ENCODE data around the gene ZP1. TPM values are rescaled to one million over a fixed set of nuclear protein-coding genes. Genes with fewer than 3 reads are reported as not detected.
A peak's percentile ranks its signal among the peaks of the same experiment; 100 is the strongest.

ZP1 gene
- polyA plus RNA-seq, 4 donors = 0.33 to 2.7 TPM; not detected in 2

GRCh38 chr11:60918939-60919265 lies 51.6 kb downstream of the ZP1 start:
- no peak for DNase-seq
- no peaks in the 10 kb centered on the region for H3K27me3 ChIP-seq (ENCODE audit: control insufficient read depth in 3 of 3, insufficient read depth in 3 of 3, low read length in 3 of 3)
- H3K4me3 ChIP-seq (ENCODE audit: low read depth in 1 of 3, low read length in 3 of 3) = no peak overlapping the region
- no peak for FAIRE-seq
- no peak overlapping the region for H3K27ac ChIP-seq (ENCODE audit: low read depth in 1 of 3, low read length in 2 of 3)
- 54 to 63% (median 58%) methylated on average over 2 of the region's 2 CpGs for WGBS, 3 donors
- H3K9me3 ChIP-seq (ENCODE audit: control insufficient read depth in 2 of 2, insufficient read depth in 1 of 2, low read depth in 1 of 2, low read length in 1 of 2) = no peaks in the 10 kb centered on the region
- H3K4me1 ChIP-seq (ENCODE audit: control insufficient read depth in 3 of 3, insufficient read depth in 2 of 3, low read depth in 1 of 3, low read length in 2 of 3) = peaks cover 7 to 9% (median 9%) of the 10 kb centered on the region in 3 donors
- H3K36me3 ChIP-seq (ENCODE audit: control insufficient read depth in 3 of 3, insufficient read depth in 2 of 3, low read depth in 1 of 3, low read length in 3 of 3) = peaks cover 11 to 46% (median 14%) of the 10 kb centered on the region in 3 donors

GRCh38 chr11:60919320-60919719 lies 52.0 kb downstream of the ZP1 start:
- Histone ChIP-seq H3K4me3 (ENCODE audit: low read depth in 1 of 3, low read length in 3 of 3) (no peak overlapping the region), H3K4me1 (ENCODE audit: control insufficient read depth in 3 of 3, insufficient read depth in 2 of 3, low read depth in 1 of 3, low read length in 2 of 3) (peaks cover 8 to 12% (median 9%) of the 10 kb centered on the region in 3 donors)
- FAIRE-seq = no peak

GRCh38 chr11:60919956-60920355 lies 52.6 kb downstream of the ZP1 start:
- Histone ChIP-seq H3K36me3 (ENCODE audit: control insufficient read depth in 3 of 3, insufficient read depth in 2 of 3, low read depth in 1 of 3, low read length in 3 of 3) (peaks cover 11 to 46% (median 14%) of the 10 kb centered on the region in 3 donors), H3K9me3 (ENCODE audit: control insufficient read depth in 2 of 2, insufficient read depth in 1 of 2, low read depth in 1 of 2, low read length in 1 of 2) (no peaks in the 10 kb centered on the region), H3K27ac (ENCODE audit: low read depth in 1 of 3, low read length in 2 of 3) (no peak overlapping the region), H3K4me3 (ENCODE audit: low read depth in 1 of 3, low read length in 3 of 3) (no peak overlapping the region), H3K27me3 (ENCODE audit: control insufficient read depth in 3 of 3, insufficient read depth in 3 of 3, low read length in 3 of 3) (peaks cover 0 to under 1% (median 0%) of the 10 kb centered on the region in 3 donors), H3K4me1 (ENCODE audit: control insufficient read depth in 3 of 3, insufficient read depth in 2 of 3, low read depth in 1 of 3, low read length in 2 of 3) (peaks cover 8 to 13% (median 9%) of the 10 kb centered on the region in 3 donors)
- 72 to 75% (median 73%) methylated on average over 2 of the region's 2 CpGs for WGBS, 3 donors
- FAIRE-seq (no peak), DNase-seq (no peak)

More at GRCh38 chr11:60919320-60919719, 52.0 kb downstream of the ZP1 start:
- DNase-seq = no peak
- no peaks in the 10 kb centered on the region for H3K9me3 ChIP-seq (ENCODE audit: control insufficient read depth in 2 of 2, insufficient read depth in 1 of 2, low read depth in 1 of 2, low read length in 1 of 2)
- H3K27me3 ChIP-seq (ENCODE audit: control insufficient read depth in 3 of 3, insufficient read depth in 3 of 3, low read length in 3 of 3) = no peaks in the 10 kb centered on the region
- H3K36me3 ChIP-seq (ENCODE audit: control insufficient read depth in 3 of 3, insufficient read depth in 2 of 3, low read depth in 1 of 3, low read length in 3 of 3) = peaks cover 11 to 46% (median 14%) of the 10 kb centered on the region in 3 donors
- H3K27ac ChIP-seq (ENCODE audit: low read depth in 1 of 3, low read length in 2 of 3) = no peak overlapping the region
- WGBS, 3 donors = 87 to 97% (median 96%) methylated on average over 1 of the region's 1 CpG

GRCh38 chr11:60921259-60921658 lies 53.9 kb downstream of the ZP1 start:
- Histone ChIP-seq H3K4me3 (ENCODE audit: low read depth in 1 of 3, low read length in 3 of 3) (no peak overlapping the region), H3K27ac (ENCODE audit: low read depth in 1 of 3, low read length in 2 of 3) (no peak overlapping the region), H3K36me3 (ENCODE audit: control insufficient read depth in 3 of 3, insufficient read depth in 2 of 3, low read depth in 1 of 3, low read length in 3 of 3) (peaks cover 11 to 46% (median 14%) of the 10 kb centered on the region in 3 donors), H3K9me3 (ENCODE audit: control insufficient read depth in 2 of 2, insufficient read depth in 1 of 2, low read depth in 1 of 2, low read length in 1 of 2) (no peaks in the 10 kb centered on the region), H3K27me3 (ENCODE audit: control insufficient read depth in 3 of 3, insufficient read depth in 3 of 3, low read length in 3 of 3) (peaks cover 0 to 12% (median 0%) of the 10 kb centered on the region in 3 donors), H3K4me1 (ENCODE audit: control insufficient read depth in 3 of 3, insufficient read depth in 2 of 3, low read depth in 1 of 3, low read length in 2 of 3) (peaks cover 4 to 13% (median 9%) of the 10 kb centered on the region in 3 donors)
- WGBS, 3 donors = 92 to 95% (median 95%) methylated on average over 11 of the region's 11 CpGs
- DNase-seq = no peak
- FAIRE-seq = no peak

- WGBS, 3 donors = 84 to 90% (median 90%) methylated on average over 23 of the region's 23 CpGs
- Histone ChIP-seq H3K4me3 (ENCODE audit: low read depth in 1 of 3, low read length in 3 of 3) (no peak overlapping the region), H3K36me3 (ENCODE audit: control insufficient read depth in 3 of 3, insufficient read depth in 2 of 3, low read depth in 1 of 3, low read length in 3 of 3) (peaks cover 11 to 46% (median 14%) of the 10 kb centered on the region in 3 donors), H3K4me1 (ENCODE audit: control insufficient read depth in 3 of 3, insufficient read depth in 2 of 3, low read depth in 1 of 3, low read length in 2 of 3) (peaks cover 4 to 13% (median 7%) of the 10 kb centered on the region in 3 donors), H3K27ac (ENCODE audit: low read depth in 1 of 3, low read length in 2 of 3) (no peak overlapping the region), H3K9me3 (ENCODE audit: control insufficient read depth in 2 of 2, insufficient read depth in 1 of 2, low read depth in 1 of 2, low read length in 1 of 2) (no peaks in the 10 kb centered on the region), H3K27me3 (ENCODE audit: control insufficient read depth in 3 of 3, insufficient read depth in 3 of 3, low read length in 3 of 3) (peaks cover 0 to 12% (median 0%) of the 10 kb centered on the region in 3 donors)
- FAIRE-seq (no peak), DNase-seq (no peak)
These were observed 54.5 kb downstream of the ZP1 start for GRCh38 chr11:60921777-60922335.

- H3K4me1 ChIP-seq (ENCODE audit: control insufficient read depth in 3 of 3, insufficient read depth in 2 of 3, low read depth in 1 of 3, low read length in 2 of 3) = peaks cover 4 to 13% (median 4%) of the 10 kb centered on the region in 3 donors
- peaks cover 0 to 12% (median 0%) of the 10 kb centered on the region in 3 donors for H3K27me3 ChIP-seq (ENCODE audit: control insufficient read depth in 3 of 3, insufficient read depth in 3 of 3, low read length in 3 of 3)
- peaks cover 11 to 54% (median 14%) of the 10 kb centered on the region in 3 donors for H3K36me3 ChIP-seq (ENCODE audit: control insufficient read depth in 3 of 3, insufficient read depth in 2 of 3, low read depth in 1 of 3, low read length in 3 of 3)
- H3K4me3 ChIP-seq (ENCODE audit: low read depth in 1 of 3, low read length in 3 of 3) = no peak overlapping the region
- no peak overlapping the region for H3K27ac ChIP-seq (ENCODE audit: low read depth in 1 of 3, low read length in 2 of 3)
- WGBS, 3 donors = 86 to 96% (median 88%) methylated on average over 6 of the region's 6 CpGs
- DNase-seq = no peak
- no peaks in the 10 kb centered on the region for H3K9me3 ChIP-seq (ENCODE audit: control insufficient read depth in 2 of 2, insufficient read depth in 1 of 2, low read depth in 1 of 2, low read length in 1 of 2)
- no peak for FAIRE-seq
These were observed 55.6 kb downstream of the ZP1 start for GRCh38 chr11:60922906-60923305.

- Histone ChIP-seq H3K4me1 (ENCODE audit: control insufficient read depth in 3 of 3, insufficient read depth in 2 of 3, low read depth in 1 of 3, low read length in 2 of 3) (peaks cover 4 to 13% (median 4%) of the 10 kb centered on the region in 3 donors), H3K9me3 (ENCODE audit: control insufficient read depth in 2 of 2, insufficient read depth in 1 of 2, low read depth in 1 of 2, low read length in 1 of 2) (no peaks in the 10 kb centered on the region), H3K4me3 (ENCODE audit: low read depth in 1 of 3, low read length in 3 of 3) (no peak overlapping the region), H3K27ac (ENCODE audit: low read depth in 1 of 3, low read length in 2 of 3) (no peak overlapping the region), H3K36me3 (ENCODE audit: control insufficient read depth in 3 of 3, insufficient read depth in 2 of 3, low read depth in 1 of 3, low read length in 3 of 3) (peaks cover 11 to 56% (median 14%) of the 10 kb centered on the region in 3 donors), H3K27me3 (ENCODE audit: control insufficient read depth in 3 of 3, insufficient read depth in 3 of 3, low read length in 3 of 3) (peaks cover 0 to 12% (median 0%) of the 10 kb centered on the region in 3 donors)
- FAIRE-seq = no peak
- WGBS, 3 donors = 83 to 85% (median 85%) methylated on average over 5 of the region's 5 CpGs
- DNase-seq = no peak
These were observed 56.0 kb downstream of the ZP1 start for GRCh38 chr11:60923326-60923725.

- Histone ChIP-seq H3K4me3 (ENCODE audit: low read depth in 1 of 3, low read length in 3 of 3) (peak overlapping the region in 2 of 3 donors; percentile 55 to 60), H3K27ac (ENCODE audit: low read depth in 1 of 3, low read length in 2 of 3) (no peak overlapping the region), H3K4me1 (ENCODE audit: control insufficient read depth in 3 of 3, insufficient read depth in 2 of 3, low read depth in 1 of 3, low read length in 2 of 3) (peaks cover 2 to 17% (median 4%) of the 10 kb centered on the region in 3 donors), H3K36me3 (ENCODE audit: control insufficient read depth in 3 of 3, insufficient read depth in 2 of 3, low read depth in 1 of 3, low read length in 3 of 3) (peaks cover 11 to 57% (median 14%) of the 10 kb centered on the region in 3 donors), H3K9me3 (ENCODE audit: control insufficient read depth in 2 of 2, insufficient read depth in 1 of 2, low read depth in 1 of 2, low read length in 1 of 2) (no peaks in the 10 kb centered on the region), H3K27me3 (ENCODE audit: control insufficient read depth in 3 of 3, insufficient read depth in 3 of 3, low read length in 3 of 3) (peaks cover 0 to 12% (median 0%) of the 10 kb centered on the region in 3 donors)
- DNase-seq (no peak), FAIRE-seq (no peak)
- 36 to 56% (median 42%) methylated on average over 4 to 6 of the region's 6 CpGs for WGBS, 3 donors
These were observed 56.4 kb downstream of the ZP1 start for GRCh38 chr11:60923800-60924109.

Measured in small intestine (tissue), 7 donors.